Measurements from ENCODE around the gene HAPSTR1.

- TF ChIP-seq CTCF (optimal IDR thresholded peaks at IDR 0.05 in 1 of 3, IDR thresholded peaks at IDR 0.05 in 1 of 3, conservative IDR thresholded peaks at IDR 0.05 in 1 of 3; ENCODE audit: extremely low read depth in 1 of 3, insufficient read depth in 2 of 3, low read length in 3 of 3) (no peak), EZH2 (IDR thresholded peaks at IDR 0.05; ENCODE audit: low read length) (no peak)
Measured at GRCh38 chr16:9107025-9107970, 15.9 kb downstream of the HAPSTR1 start.
